Endothelial cell of umbilical vein (primary cell): ENCODE data around the gene ING1. TPM values are rescaled to one million over a fixed set of nuclear protein-coding genes. Genes with fewer than 3 reads are reported as not detected.

Source experiments
- BruUV-seq: library from RNA; stranded (reverse); fragments of 400-500 nt; replicated peaks from 2 replicates; lab custom pipeline; 2021; lab: Mats Ljungman, UMichigan
- CTCF ChIA-PET: fragments of 300-600, 350-600 bp; sonication (Branson Sonifier 250); formaldehyde crosslinking; loops from one replicate; lab custom pipeline; 2021; ENCODE audit warnings: antibody characterized with exemption, inconsistent platforms; lab: Charles Lee
- POLR2A ChIA-PET: fragments of 300-600, 350-600 bp; sonication (Branson Sonifier 250); formaldehyde crosslinking; loops from one replicate; lab custom pipeline; 2021; ENCODE audit warnings: antibody characterized with exemption, inconsistent platforms; lab: Charles Lee
- DNase-seq: peaks from one replicate; pipeline ENCODE4 v3.0.0-alpha.2; 2011; ENCODE audit warnings: low read depth, low spot score
- FAIRE-seq: peaks from 2 replicates; lab custom pipeline; 2011; peaks lifted over from hg19 to GRCh38; lab: Jason Lieb, UNC
- H2AFZ ChIP-seq: 2 replicates; pipeline ENCODE4 v1.6.0; 2012; ENCODE audit warnings: low read depth, low read length, control low read depth, inconsistent platforms
- H3K27ac ChIP-seq: 2 replicates; pipeline ENCODE4 v1.5.1; 2011; ENCODE audit warnings: low read depth, mild to moderate bottlenecking, control low read depth, low read length, moderate library complexity; ENCODE audit not compliant: insufficient read depth
- H3K27me3 ChIP-seq, 2 experiments: 2 replicates each; pipeline versions ENCODE4 v1.6.0 to v1.6.1; 2011; ENCODE audit warnings: low read length in 2 of 2, mixed read lengths in 1 of 2; ENCODE audit not compliant: control insufficient read depth in 2 of 2, insufficient read depth in 2 of 2
- H3K36me3 ChIP-seq, 2 experiments: 2 replicates in 1 of 2; 3 replicates in 1 of 2; pipeline ENCODE4 v1.5.1; 2011; ENCODE audit warnings: low read length in 2 of 2, mild to moderate bottlenecking in 1 of 2, moderate library complexity in 1 of 2; ENCODE audit not compliant: control insufficient read depth in 2 of 2, insufficient read depth in 2 of 2; ENCODE audit errors: extremely low read depth in 1 of 2
- H3K4me1 ChIP-seq: 3 replicates; pipeline ENCODE4 v1.5.1; 2011; ENCODE audit warnings: mild to moderate bottlenecking, low read length; ENCODE audit not compliant: control insufficient read depth, insufficient read depth; ENCODE audit errors: extremely low read depth
- H3K4me2 ChIP-seq: 2 replicates; pipeline ENCODE4 v1.6.1; 2011; ENCODE audit warnings: low read length, control low read depth, mixed read lengths; ENCODE audit not compliant: insufficient read depth
- H3K4me3 ChIP-seq, 3 experiments: fragments of 200-600 bp in 1 of 3; sonication (generic), shearing (Covaris generic) in 1 of 3; replicated peaks in 1 of 3; 2 replicates each; pipeline ENCODE4 v1.5.1; 2011 to 2016; ENCODE audit warnings: control low read depth in 3 of 3, low read length in 3 of 3, mild to moderate bottlenecking in 2 of 3, inconsistent platforms in 1 of 3, low read depth in 1 of 3, moderate library complexity in 1 of 3; ENCODE audit not compliant: insufficient read depth in 1 of 3
- H3K79me2 ChIP-seq: 2 replicates; pipeline ENCODE4 v1.6.0; 2012; ENCODE audit warnings: low read length, inconsistent platforms; ENCODE audit not compliant: control insufficient read depth, insufficient read depth
- H3K9ac ChIP-seq: replicated peaks from 2 replicates; pipeline ENCODE3; 2011; ENCODE audit warnings: low read length, control low read depth; ENCODE audit not compliant: insufficient read depth; ENCODE audit errors: extremely low read depth
- H3K9me1 ChIP-seq: replicated peaks from 3 replicates; pipeline ENCODE4 v1.6.0; 2011; ENCODE audit warnings: mild to moderate bottlenecking, low read length; ENCODE audit not compliant: control insufficient read depth, insufficient read depth; ENCODE audit errors: extremely low read depth
- H3K9me3 ChIP-seq: replicated peaks from 2 replicates; pipeline ENCODE4 v1.5.1; 2012; ENCODE audit warnings: low read length, inconsistent platforms; ENCODE audit not compliant: control insufficient read depth, insufficient read depth
- H4K20me1 ChIP-seq: replicated peaks from 2 replicates; pipeline ENCODE3; 2011; ENCODE audit warnings: mild to moderate bottlenecking, low read length; ENCODE audit not compliant: control insufficient read depth, insufficient read depth; ENCODE audit errors: extremely low read depth
- EZH2 ChIP-seq: IDR thresholded peaks from 2 replicates; pipeline ENCODE4 v1.6.1; 2012; ENCODE audit warnings: borderline replicate concordance, low read depth, mild to moderate bottlenecking, moderate library complexity, low read length, inconsistent platforms; ENCODE audit not compliant: severe bottlenecking
- FOS ChIP-seq: IDR thresholded peaks from 2 replicates; pipeline ENCODE4 v1.6.1; 2011; ENCODE audit warnings: mild to moderate bottlenecking, low read length, moderate library complexity, borderline replicate concordance; ENCODE audit not compliant: insufficient read depth
- GATA2 ChIP-seq: IDR thresholded peaks from 2 replicates; pipeline ENCODE4 v1.7.0; 2011; ENCODE audit warnings: low read depth, mild to moderate bottlenecking, moderate library complexity, mixed read lengths, low read length; ENCODE audit not compliant: insufficient read length, insufficient read depth
- JUN ChIP-seq: IDR thresholded peaks from 2 replicates; pipeline ENCODE4 v1.6.1; 2011; ENCODE audit warnings: borderline replicate concordance, low read depth; ENCODE audit not compliant: insufficient read length, insufficient read depth
- MYC ChIP-seq: IDR thresholded peaks from one replicate; pipeline ENCODE4 v1.6.1; 2011; ENCODE audit warnings: mild to moderate bottlenecking, low read depth, low read length
- POLR2A ChIP-seq: IDR thresholded peaks from 2 replicates; pipeline ENCODE4 v1.6.1; 2012; ENCODE audit warnings: low read depth, mild to moderate bottlenecking, control low read depth, low read length
- POLR2AphosphoS5 ChIP-seq: IDR thresholded peaks from 2 replicates; pipeline ENCODE4 v1.6.1; 2012; ENCODE audit warnings: low read depth, mild to moderate bottlenecking, control low read depth, low read length, moderate library complexity; ENCODE audit not compliant: insufficient read depth
- dilution Hi-C: fragments of 300-500 bp; cut with MboI; formaldehyde crosslinking; loops from one replicate; pipeline ENCODE4 v1.15.0; 2019; ENCODE audit warnings: low sequenced_read_pairs; ENCODE audit not compliant: extremely low pct_ligation_motif_present
- intact Hi-C: fragments of 100-400 bp; cut with micrococcal nuclease; formaldehyde crosslinking; loops from one replicate; pipeline ENCODE4 v1.10.0; 2022
- polyA plus RNA-seq, 4 experiments: library from polyadenylated mRNA; depleted of rRNA in 3 of 4; stranded (reverse) in 3 of 4; unstranded in 1 of 4; fragments of >200 nt; gene quantifications; 2 replicates each; pipeline versions ENCODE4 v1.2.1 to v1.2.3, GENCODE V29; 2011 to 2012; ENCODE audit warnings: missing spikeins in 1 of 4
- total RNA-seq: library from RNA; stranded (reverse); gene quantifications from 2 replicates; pipeline ENCODE4 v1.2.3, GENCODE V29; 2021
- TF ChIP-seq, protein P1 (sequence below), 2 donors: IDR thresholded peaks; 1 replicate in 1 of 2; 2 replicates in 1 of 2; pipeline ENCODE4 v1.5.1; 2011; ENCODE audit warnings: low read length in 2 of 2, mild to moderate bottlenecking in 2 of 2, moderate library complexity in 2 of 2, control low read depth in 1 of 2, inconsistent platforms in 1 of 2, low read depth in 1 of 2; ENCODE audit not compliant: insufficient read depth in 1 of 2; ENCODE audit errors: extremely low read depth in 1 of 2
- TF ChIP-seq, protein P2 (sequence below): IDR thresholded peaks from 2 replicates; pipeline ENCODE4 v1.6.1; 2011; ENCODE audit not compliant: insufficient read depth, insufficient read length

The ING1 gene
- total and polyA plus RNA-seq, 2 donors (not counting 3 experiments of a cell fraction or from before 2014, with no cell fraction given), result 10.4 to 10.9 TPM

DNA sequence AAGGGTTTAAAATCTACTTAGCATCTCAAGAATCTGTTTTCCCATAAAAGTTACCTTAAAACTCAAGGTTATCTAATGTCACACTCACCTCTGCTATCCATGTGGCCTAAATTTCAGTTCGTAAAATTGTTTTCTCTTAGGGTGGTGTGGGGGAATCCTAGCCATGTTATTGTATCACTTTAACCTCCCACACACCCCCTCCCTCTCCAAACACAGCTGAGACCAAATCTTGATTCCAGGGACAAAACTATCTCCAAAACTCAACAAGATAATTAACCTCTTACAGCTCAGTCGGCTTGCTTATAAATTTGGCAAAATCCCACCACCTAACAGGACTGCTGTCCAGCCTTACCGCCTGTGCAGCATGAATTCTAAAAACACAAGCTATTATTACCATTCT, 11.4 kb upstream of the ING1 start:
- no peak for TF ChIP-seq POLR2AphosphoS5
- TF ChIP-seq, protein P1, sequence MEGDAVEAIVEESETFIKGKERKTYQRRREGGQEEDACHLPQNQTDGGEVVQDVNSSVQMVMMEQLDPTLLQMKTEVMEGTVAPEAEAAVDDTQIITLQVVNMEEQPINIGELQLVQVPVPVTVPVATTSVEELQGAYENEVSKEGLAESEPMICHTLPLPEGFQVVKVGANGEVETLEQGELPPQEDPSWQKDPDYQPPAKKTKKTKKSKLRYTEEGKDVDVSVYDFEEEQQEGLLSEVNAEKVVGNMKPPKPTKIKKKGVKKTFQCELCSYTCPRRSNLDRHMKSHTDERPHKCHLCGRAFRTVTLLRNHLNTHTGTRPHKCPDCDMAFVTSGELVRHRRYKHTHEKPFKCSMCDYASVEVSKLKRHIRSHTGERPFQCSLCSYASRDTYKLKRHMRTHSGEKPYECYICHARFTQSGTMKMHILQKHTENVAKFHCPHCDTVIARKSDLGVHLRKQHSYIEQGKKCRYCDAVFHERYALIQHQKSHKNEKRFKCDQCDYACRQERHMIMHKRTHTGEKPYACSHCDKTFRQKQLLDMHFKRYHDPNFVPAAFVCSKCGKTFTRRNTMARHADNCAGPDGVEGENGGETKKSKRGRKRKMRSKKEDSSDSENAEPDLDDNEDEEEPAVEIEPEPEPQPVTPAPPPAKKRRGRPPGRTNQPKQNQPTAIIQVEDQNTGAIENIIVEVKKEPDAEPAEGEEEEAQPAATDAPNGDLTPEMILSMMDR (IDR thresholded peaks at IDR 0.05; ENCODE audit: extremely low read depth in 1 of 2, insufficient read depth in 1 of 2, low read depth in 1 of 2, low read length in 2 of 2), result no peak
- no peak for TF ChIP-seq POLR2A
- no peak for TF ChIP-seq EZH2
- TF ChIP-seq, protein P2, sequence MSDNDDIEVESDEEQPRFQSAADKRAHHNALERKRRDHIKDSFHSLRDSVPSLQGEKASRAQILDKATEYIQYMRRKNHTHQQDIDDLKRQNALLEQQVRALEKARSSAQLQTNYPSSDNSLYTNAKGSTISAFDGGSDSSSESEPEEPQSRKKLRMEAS, result no peak
- TF ChIP-seq GATA2, result no peak
- no peak for TF ChIP-seq MYC
- TF ChIP-seq FOS, result no peak
- TF ChIP-seq JUN, result no peak
- H3K9ac ChIP-seq, result no peak overlapping the region
- no peaks in the 10 kb centered on the region for H4K20me1 ChIP-seq
- peaks cover 19% of the 10 kb centered on the region for H3K79me2 ChIP-seq
- FAIRE-seq, result no peak
- H3K36me3 ChIP-seq, result peaks cover 0 to 8% of the 10 kb centered on the region in 2 experiments
- no peaks in the 10 kb centered on the region for H3K9me3 ChIP-seq
- H3K4me3 ChIP-seq, result no peak overlapping the region
- H3K4me1 ChIP-seq, result peaks cover 12% of the 10 kb centered on the region
- ChIA-PET POLR2A (interaction anchor here (1.8 kb wide), 1 partner anchor 13 kb away, joined by 7 read pairs; no protein-coding TSS in a partner anchor), CTCF (interaction anchor here (0.7 to 1.9 kb wide), 2 partner anchors 10 to 15 kb away, joined by 3 to 5 read pairs; no protein-coding TSS in a partner anchor)
- dilution Hi-C loops, result no loop called here
- no peak overlapping the region for H3K27ac ChIP-seq
- no peaks in the 10 kb centered on the region for H3K9me1 ChIP-seq
- no peak for DNase-seq
- no peak overlapping the region for H3K4me2 ChIP-seq
- H3K27me3 ChIP-seq, result no peaks in the 10 kb centered on the region
- no peak overlapping the region for H2AFZ ChIP-seq
- intact Hi-C loops, result no loop called here
- BruUV-seq, result no TSS peak
